Loucy (cell line): ENCODE results near the gene PP2D1.

Experiments
- H2AFZ ChIP-seq: fragments of 200-600 bp; sonication (generic); 2 replicates; pipeline ENCODE4 v1.6.0; 2016; ENCODE audit warnings: antibody characterized with exemption, mild to moderate bottlenecking, low read length, moderate library complexity
- H3F3A ChIP-seq: fragments of 200-600 bp; 2 replicates; pipeline ENCODE4 v1.6.0; 2016; ENCODE audit warnings: antibody characterized with exemption, low read depth, mild to moderate bottlenecking
- H3K27me3 ChIP-seq: fragments of 200-600 bp; sonication (generic); 2 replicates; pipeline ENCODE4 v1.6.1; 2014; ENCODE audit warnings: low read length, mild to moderate bottlenecking; ENCODE audit not compliant: insufficient read depth, poor library complexity, severe bottlenecking
- H3K36me3 ChIP-seq: fragments of 200-600 bp; sonication (generic); 2 replicates; pipeline ENCODE4 v1.6.1; 2016; ENCODE audit warnings: low read length; ENCODE audit not compliant: insufficient read depth
- H3K4me1 ChIP-seq: fragments of 200-600 bp; sonication (generic); 2 replicates; pipeline ENCODE4 v1.5.1; 2014; ENCODE audit warnings: low read length, mild to moderate bottlenecking; ENCODE audit not compliant: insufficient read depth, poor library complexity, severe bottlenecking
- H3K4me2 ChIP-seq: fragments of 200-600 bp; sonication (generic); 2 replicates; pipeline ENCODE4 v1.6.0; 2014; ENCODE audit warnings: antibody characterized with exemption, low read length, low read depth, mild to moderate bottlenecking; ENCODE audit not compliant: poor library complexity, severe bottlenecking
- H3K4me3 ChIP-seq: fragments of 200-600 bp; sonication (generic); 2 replicates; pipeline ENCODE4 v1.5.1; 2014; ENCODE audit warnings: low read length, mild to moderate bottlenecking, mixed read lengths; ENCODE audit not compliant: poor library complexity, severe bottlenecking
- H3K79me2 ChIP-seq: fragments of 200-600 bp; sonication (generic); 2 replicates; pipeline ENCODE4 v1.6.1; 2014; ENCODE audit warnings: low read length; ENCODE audit not compliant: insufficient read depth
- H3K9ac ChIP-seq: fragments of 200-600 bp; sonication (generic); 2 replicates; pipeline ENCODE4 v1.6.0; 2014; ENCODE audit warnings: mild to moderate bottlenecking, low read depth, low read length, moderate library complexity; ENCODE audit not compliant: poor library complexity, severe bottlenecking
- H3K9me2 ChIP-seq: fragments of 200-600 bp; sonication (generic); replicated peaks from 2 replicates; pipeline ENCODE4 v1.6.1; 2016; ENCODE audit warnings: low read depth, low read length, mixed read lengths
- H3K9me3 ChIP-seq: fragments of 200-600 bp; sonication (generic); 2 replicates; pipeline ENCODE4 v1.6.1; 2014; ENCODE audit warnings: mild to moderate bottlenecking, antibody characterized with exemption, low read length, low read depth; ENCODE audit not compliant: insufficient read depth
- H4K20me1 ChIP-seq: fragments of 200-600 bp; sonication (generic); 2 replicates; pipeline ENCODE4 v1.6.0; 2014; ENCODE audit warnings: antibody characterized with exemption, low read length, mild to moderate bottlenecking; ENCODE audit not compliant: insufficient read depth, poor library complexity, severe bottlenecking
- CTCF ChIP-seq: fragments of 200-600 bp; sonication (generic); conservative IDR thresholded peaks from 2 replicates; pipeline ENCODE4 v1.5.1; 2014; ENCODE audit warnings: mild to moderate bottlenecking, antibody characterized with exemption, low read length
- EZH2phosphoT487 ChIP-seq: fragments of 200-600 bp; IDR thresholded peaks from 2 replicates; pipeline ENCODE4 v1.6.1; 2018; ENCODE audit warnings: antibody characterized with exemption, mild to moderate bottlenecking, moderate library complexity, borderline replicate concordance

PP2D1 gene

GRCh38 chr3:19940643-19941042, 71.4 kb downstream of the PP2D1 start:
- Histone ChIP-seq H3K4me1 (peaks cover 23% of the 10 kb centered on the region), H3K4me2 (no peak overlapping the region), H3F3A (no peaks in the 10 kb centered on the region; the same call in 1 of the 2 replicates), H2AFZ (no peak overlapping the region), H3K4me3 (no peak overlapping the region), H3K9me2 (no peaks in the 10 kb centered on the region), H3K36me3 (no peaks in the 10 kb centered on the region), H3K27me3 (no peaks in the 10 kb centered on the region), H3K9ac (no peak overlapping the region), H3K79me2 (peaks cover 3% of the 10 kb centered on the region; the same call in 1 of the 2 replicates), H4K20me1 (no peaks in the 10 kb centered on the region), H3K9me3 (no peaks in the 10 kb centered on the region)
- TF ChIP-seq EZH2phosphoT487: no peak
- no peak for TF ChIP-seq CTCF

- Histone ChIP-seq H2AFZ (no peak overlapping the region), H3K4me3 (no peak overlapping the region), H3K9me2 (no peaks in the 10 kb centered on the region), H3K79me2 (no peaks in the 10 kb centered on the region), H3K9me3 (no peaks in the 10 kb centered on the region), H3F3A (no peaks in the 10 kb centered on the region; the same call in 1 of the 2 replicates), H4K20me1 (no peaks in the 10 kb centered on the region), H3K36me3 (no peaks in the 10 kb centered on the region), H3K9ac (no peak overlapping the region), H3K4me2 (no peak overlapping the region), H3K27me3 (no peaks in the 10 kb centered on the region), H3K4me1 (peaks cover 18% of the 10 kb centered on the region)
- no peak for TF ChIP-seq EZH2phosphoT487
- TF ChIP-seq CTCF: no peak
Measured at GRCh38 chr3:19938295-19938627, 73.8 kb downstream of the PP2D1 start.

GRCh38 chr3:19937459-19938294, 74.4 kb downstream of the PP2D1 start:
- no peaks in the 10 kb centered on the region for H3K27me3 ChIP-seq
- H3K4me1 ChIP-seq: peaks cover 19% of the 10 kb centered on the region
- H2AFZ ChIP-seq: peak overlapping the region; percentile 73
- H4K20me1 ChIP-seq: no peaks in the 10 kb centered on the region
- peak overlapping the region; percentile 67 for H3K4me2 ChIP-seq
- TF ChIP-seq CTCF (no peak), EZH2phosphoT487 (no peak)
- no peaks in the 10 kb centered on the region for H3K9me3 ChIP-seq
- peak overlapping the region; percentile 12 for H3K4me3 ChIP-seq
- H3K36me3 ChIP-seq: no peaks in the 10 kb centered on the region
- no peaks in the 10 kb centered on the region for H3K9me2 ChIP-seq
- H3F3A ChIP-seq: no peaks in the 10 kb centered on the region; the same call in 1 of the 2 replicates
- H3K79me2 ChIP-seq: no peaks in the 10 kb centered on the region
- peak overlapping the region; percentile 25 for H3K9ac ChIP-seq
